Measurements from ENCODE around the gene OSBPL8.

DNA sequence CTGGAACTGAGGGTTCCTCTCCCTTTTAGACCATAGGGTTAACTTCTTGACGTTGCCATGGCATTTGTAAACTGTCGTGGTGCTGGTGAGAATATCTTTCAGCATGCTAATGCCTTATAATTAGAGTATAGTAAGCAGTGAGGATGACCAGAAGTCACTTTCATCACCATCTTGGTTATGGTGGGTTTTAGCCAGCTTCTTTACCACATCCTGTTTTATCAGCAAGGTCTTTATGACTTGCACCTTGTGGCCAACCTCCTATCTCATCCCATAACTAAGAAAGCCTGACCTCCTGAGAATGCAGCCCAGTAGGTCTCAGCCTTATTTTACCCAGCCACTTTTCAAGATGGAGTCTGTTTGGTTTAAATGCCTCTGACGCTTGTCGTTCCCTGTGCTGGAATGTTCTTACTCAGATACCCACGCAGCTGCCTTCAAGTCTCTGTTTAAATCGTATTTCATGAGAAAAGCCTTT lies 255.5 kb downstream of the OSBPL8 start:
- no peak for TF ChIP-seq POLR2A (conservative IDR thresholded peaks at IDR 0.05)
- TF ChIP-seq RAD21 (CRISPR knock-in tag; conservative IDR thresholded peaks at IDR 0.05 in 1 of 2, IDR thresholded peaks at IDR 0.05 in 1 of 2): no peak
- TF ChIP-seq, protein P1, sequence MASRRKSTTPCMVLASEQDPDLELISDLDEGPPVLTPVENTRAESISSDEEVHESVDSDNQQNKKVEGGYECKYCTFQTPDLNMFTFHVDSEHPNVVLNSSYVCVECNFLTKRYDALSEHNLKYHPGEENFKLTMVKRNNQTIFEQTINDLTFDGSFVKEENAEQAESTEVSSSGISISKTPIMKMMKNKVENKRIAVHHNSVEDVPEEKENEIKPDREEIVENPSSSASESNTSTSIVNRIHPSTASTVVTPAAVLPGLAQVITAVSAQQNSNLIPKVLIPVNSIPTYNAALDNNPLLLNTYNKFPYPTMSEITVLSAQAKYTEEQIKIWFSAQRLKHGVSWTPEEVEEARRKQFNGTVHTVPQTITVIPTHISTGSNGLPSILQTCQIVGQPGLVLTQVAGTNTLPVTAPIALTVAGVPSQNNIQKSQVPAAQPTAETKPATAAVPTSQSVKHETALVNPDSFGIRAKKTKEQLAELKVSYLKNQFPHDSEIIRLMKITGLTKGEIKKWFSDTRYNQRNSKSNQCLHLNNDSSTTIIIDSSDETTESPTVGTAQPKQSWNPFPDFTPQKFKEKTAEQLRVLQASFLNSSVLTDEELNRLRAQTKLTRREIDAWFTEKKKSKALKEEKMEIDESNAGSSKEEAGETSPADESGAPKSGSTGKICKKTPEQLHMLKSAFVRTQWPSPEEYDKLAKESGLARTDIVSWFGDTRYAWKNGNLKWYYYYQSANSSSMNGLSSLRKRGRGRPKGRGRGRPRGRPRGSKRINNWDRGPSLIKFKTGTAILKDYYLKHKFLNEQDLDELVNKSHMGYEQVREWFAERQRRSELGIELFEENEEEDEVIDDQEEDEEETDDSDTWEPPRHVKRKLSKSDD (conservative IDR thresholded peaks at IDR 0.05; ENCODE audit: low read length): no peak
- TF ChIP-seq XRCC3 (IDR thresholded peaks at IDR 0.05): no peak
- TF ChIP-seq, protein P2, sequence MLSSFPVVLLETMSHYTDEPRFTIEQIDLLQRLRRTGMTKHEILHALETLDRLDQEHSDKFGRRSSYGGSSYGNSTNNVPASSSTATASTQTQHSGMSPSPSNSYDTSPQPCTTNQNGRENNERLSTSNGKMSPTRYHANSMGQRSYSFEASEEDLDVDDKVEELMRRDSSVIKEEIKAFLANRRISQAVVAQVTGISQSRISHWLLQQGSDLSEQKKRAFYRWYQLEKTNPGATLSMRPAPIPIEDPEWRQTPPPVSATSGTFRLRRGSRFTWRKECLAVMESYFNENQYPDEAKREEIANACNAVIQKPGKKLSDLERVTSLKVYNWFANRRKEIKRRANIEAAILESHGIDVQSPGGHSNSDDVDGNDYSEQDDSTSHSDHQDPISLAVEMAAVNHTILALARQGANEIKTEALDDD (IDR thresholded peaks at IDR 0.05): peak; percentile 79
- TF ChIP-seq, protein P3, sequence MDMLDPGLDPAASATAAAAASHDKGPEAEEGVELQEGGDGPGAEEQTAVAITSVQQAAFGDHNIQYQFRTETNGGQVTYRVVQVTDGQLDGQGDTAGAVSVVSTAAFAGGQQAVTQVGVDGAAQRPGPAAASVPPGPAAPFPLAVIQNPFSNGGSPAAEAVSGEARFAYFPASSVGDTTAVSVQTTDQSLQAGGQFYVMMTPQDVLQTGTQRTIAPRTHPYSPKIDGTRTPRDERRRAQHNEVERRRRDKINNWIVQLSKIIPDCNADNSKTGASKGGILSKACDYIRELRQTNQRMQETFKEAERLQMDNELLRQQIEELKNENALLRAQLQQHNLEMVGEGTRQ (CRISPR knock-in tag; IDR thresholded peaks at IDR 0.05): no peak
- TF ChIP-seq, protein P4, sequence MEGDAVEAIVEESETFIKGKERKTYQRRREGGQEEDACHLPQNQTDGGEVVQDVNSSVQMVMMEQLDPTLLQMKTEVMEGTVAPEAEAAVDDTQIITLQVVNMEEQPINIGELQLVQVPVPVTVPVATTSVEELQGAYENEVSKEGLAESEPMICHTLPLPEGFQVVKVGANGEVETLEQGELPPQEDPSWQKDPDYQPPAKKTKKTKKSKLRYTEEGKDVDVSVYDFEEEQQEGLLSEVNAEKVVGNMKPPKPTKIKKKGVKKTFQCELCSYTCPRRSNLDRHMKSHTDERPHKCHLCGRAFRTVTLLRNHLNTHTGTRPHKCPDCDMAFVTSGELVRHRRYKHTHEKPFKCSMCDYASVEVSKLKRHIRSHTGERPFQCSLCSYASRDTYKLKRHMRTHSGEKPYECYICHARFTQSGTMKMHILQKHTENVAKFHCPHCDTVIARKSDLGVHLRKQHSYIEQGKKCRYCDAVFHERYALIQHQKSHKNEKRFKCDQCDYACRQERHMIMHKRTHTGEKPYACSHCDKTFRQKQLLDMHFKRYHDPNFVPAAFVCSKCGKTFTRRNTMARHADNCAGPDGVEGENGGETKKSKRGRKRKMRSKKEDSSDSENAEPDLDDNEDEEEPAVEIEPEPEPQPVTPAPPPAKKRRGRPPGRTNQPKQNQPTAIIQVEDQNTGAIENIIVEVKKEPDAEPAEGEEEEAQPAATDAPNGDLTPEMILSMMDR (IDR thresholded peaks at IDR 0.05 in 2 of 3, conservative IDR thresholded peaks at IDR 0.05 in 1 of 3; ENCODE audit: insufficient read depth in 2 of 3, low read depth in 1 of 3, low read length in 3 of 3): no peak
